Subcutaneous abdominal adipose tissue (tissue), 5 donors: ENCODE data around the gene GAS6.
"Not testable (repeated sequence)": the region's sequence is repeated elsewhere in the genome, so short reads cannot be mapped to it uniquely, and the experiment has no call there.

Experiments
- H3K27ac ChIP-seq: one replicate; pipeline ENCODE4 v1.7.0; 2013; ENCODE audit warnings: low read depth, mild to moderate bottlenecking, inconsistent platforms, low read length, moderate library complexity
- H3K27me3 ChIP-seq, 5 donors: one replicate each; pipeline ENCODE4 v1.7.0; 2013; ENCODE audit warnings: low read length in 5 of 5, inconsistent platforms in 1 of 5; ENCODE audit not compliant: control insufficient read depth in 5 of 5, insufficient read depth in 4 of 5
- H3K36me3 ChIP-seq, 5 donors: one replicate each; pipeline ENCODE4 v1.7.0; 2013; ENCODE audit warnings: low read length in 5 of 5; ENCODE audit not compliant: control insufficient read depth in 5 of 5, insufficient read depth in 5 of 5
- H3K4me1 ChIP-seq, 5 donors: one replicate each; pipeline ENCODE4 v1.7.0; 2013; ENCODE audit warnings: low read length in 5 of 5, mild to moderate bottlenecking in 3 of 5, moderate library complexity in 1 of 5; ENCODE audit not compliant: control insufficient read depth in 5 of 5, insufficient read depth in 5 of 5
- H3K4me3 ChIP-seq, 5 donors: one replicate each; pipeline ENCODE4 v1.7.0; 2013; ENCODE audit warnings: low read length in 5 of 5, low read depth in 1 of 5
- H3K9ac ChIP-seq, 5 donors: one replicate each; pipeline ENCODE4 v1.7.0; 2013; ENCODE audit warnings: low read length in 5 of 5, mild to moderate bottlenecking in 4 of 5, moderate library complexity in 3 of 5
- H3K9me3 ChIP-seq, 5 donors: one replicate each; pipeline ENCODE4 v1.7.0; 2013; ENCODE audit warnings: low read length in 5 of 5; ENCODE audit not compliant: control insufficient read depth in 5 of 5
- donor health status: healthy.
- donor health status: healthy.
- donor health status: healthy.
- donor health status: healthy.
- donor health status: healthy.

The GAS6 gene

DNA sequence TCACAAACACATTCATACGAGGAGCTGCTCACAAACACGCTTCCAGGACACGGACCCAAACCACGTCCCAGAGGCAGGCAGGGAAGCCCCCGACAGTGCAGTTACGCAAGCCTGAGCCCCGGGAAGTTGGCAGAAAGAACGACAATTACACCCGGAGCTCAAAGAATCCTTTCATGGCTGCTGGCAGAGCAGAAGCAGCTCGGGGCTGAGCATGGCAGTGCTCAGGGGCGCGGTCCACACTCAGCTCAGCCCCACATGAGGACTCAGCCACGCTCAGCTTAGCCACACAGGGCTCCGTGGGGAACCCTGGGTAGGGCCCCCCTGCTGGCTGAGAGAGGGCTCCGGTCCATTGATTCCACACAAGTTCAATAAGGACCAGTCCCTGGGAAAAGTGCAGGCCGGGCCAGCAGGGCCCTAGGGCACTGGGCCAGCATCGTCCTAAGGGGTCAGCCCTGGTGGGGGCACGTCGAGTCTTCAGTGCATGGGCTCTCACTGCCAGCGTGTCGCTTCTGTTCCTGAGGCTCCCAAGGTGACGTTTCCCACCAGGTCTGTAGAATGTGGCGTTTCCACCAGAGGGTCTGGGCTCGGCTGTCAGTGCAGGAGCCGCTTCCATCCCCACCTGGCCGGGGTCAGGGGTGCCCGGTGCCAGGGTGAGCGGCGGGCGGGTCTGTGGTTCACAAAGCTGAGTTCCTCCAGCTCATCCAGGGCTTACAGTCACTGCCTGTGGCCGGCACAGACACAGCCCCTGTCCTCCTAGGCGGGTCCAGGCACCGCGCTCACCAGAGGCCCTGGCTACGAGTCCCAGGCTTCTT lies 23.1 kb downstream of the GAS6 start:
- Histone ChIP-seq H3K27me3 (peaks cover 0 to 10% (median 4%) of the 10 kb centered on the region in 5 donors), H3K9me3 (no peaks in the 10 kb centered on the region), H3K27ac (no peak overlapping the region), H3K4me3 (no peak overlapping the region), H3K9ac (no peak overlapping the region), H3K4me1 (peaks cover 6 to 59% (median 41%) of the 10 kb centered on the region in 5 donors), H3K36me3 (peaks cover 0 to 42% (median 5%) of the 10 kb centered on the region in 5 donors)

DNA sequence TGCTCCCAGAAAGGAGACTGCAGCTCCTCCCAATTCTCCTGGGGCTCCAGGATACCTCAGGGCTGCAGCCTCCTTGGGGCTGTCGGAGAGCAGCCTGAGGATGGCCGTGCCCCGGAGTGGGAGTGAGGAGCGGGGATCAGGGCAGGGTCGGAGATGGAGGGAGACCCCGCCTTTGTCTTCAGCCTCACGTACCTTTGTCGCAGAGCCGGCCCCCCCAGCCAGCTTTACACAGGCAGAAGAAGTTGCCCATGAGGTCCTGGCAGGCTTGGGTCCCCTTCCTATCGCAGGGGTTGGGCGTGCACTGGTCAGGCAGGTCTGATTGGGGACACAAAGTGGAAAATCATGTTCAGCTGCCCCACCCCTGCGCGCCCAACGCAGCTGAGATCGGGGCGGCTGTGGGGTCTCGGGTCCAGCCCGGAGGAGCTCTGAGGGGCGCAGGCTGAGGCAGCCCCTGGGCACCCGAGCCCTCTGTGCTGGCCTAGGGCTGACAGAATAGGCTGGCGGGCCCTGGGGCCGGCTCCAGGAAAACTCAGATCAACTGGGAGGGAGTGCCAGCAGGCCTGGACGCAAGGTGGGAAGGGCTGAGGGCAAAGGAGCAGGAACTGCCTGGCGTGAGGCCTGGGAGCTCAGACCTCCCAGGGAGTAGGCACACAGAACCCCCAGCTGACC lies 24.2 kb downstream of the GAS6 start:
- H3K27ac ChIP-seq: no peak overlapping the region
- peaks cover 0 to 43% (median 9%) of the 10 kb centered on the region in 5 donors for H3K36me3 ChIP-seq
- H3K4me1 ChIP-seq: peaks cover 6 to 54% (median 41%) of the 10 kb centered on the region in 5 donors
- H3K27me3 ChIP-seq: peaks cover 0 to 10% (median 4%) of the 10 kb centered on the region in 5 donors
- no peak overlapping the region for H3K9ac ChIP-seq
- H3K4me3 ChIP-seq: no peak overlapping the region
- no peaks in the 10 kb centered on the region for H3K9me3 ChIP-seq

DNA sequence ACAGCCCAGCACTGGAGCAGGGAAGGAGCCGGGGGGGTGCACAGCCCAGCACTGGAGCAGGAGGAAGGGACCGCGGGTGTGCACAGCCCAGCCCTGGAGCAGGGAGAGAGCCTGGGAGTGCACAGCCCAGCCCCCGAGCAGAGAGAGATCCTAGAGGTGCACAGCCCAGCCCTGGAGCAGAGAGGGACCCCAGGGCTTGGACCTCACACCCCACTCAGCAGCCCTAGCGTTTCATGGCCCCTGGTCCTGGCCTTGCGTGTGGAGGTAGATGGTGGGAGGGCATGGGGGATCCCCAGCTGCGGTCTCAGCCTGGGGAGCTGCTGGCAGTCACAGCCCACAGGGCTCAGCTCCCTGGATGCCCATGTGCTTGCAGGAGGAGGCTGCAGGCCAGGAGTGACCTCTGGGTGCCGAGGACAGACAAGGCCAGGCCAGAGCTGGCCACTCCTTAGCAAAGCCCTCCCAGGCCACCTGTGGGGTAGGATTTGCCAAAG lies 25.1 kb downstream of the GAS6 start:
- H3K4me3 ChIP-seq: peak overlapping the region in 2 of 5 donors; percentile 24 to 35
- no peaks in the 10 kb centered on the region for H3K9me3 ChIP-seq
- H3K4me1 ChIP-seq: peaks cover 6 to 49% (median 41%) of the 10 kb centered on the region in 5 donors
- no peak overlapping the region for H3K9ac ChIP-seq
- no peak overlapping the region for H3K27ac ChIP-seq
- H3K36me3 ChIP-seq: peaks cover 0 to 44% (median 14%) of the 10 kb centered on the region in 5 donors
- peaks cover 0 to 10% (median 4%) of the 10 kb centered on the region in 5 donors for H3K27me3 ChIP-seq

GRCh38 chr13:113837560-113838355 lies 26.1 kb downstream of the GAS6 start:
- H3K27me3 ChIP-seq: peaks cover 0 to 10% (median 4%) of the 10 kb centered on the region in 5 donors
- H3K36me3 ChIP-seq: peaks cover 0 to 44% (median 22%) of the 10 kb centered on the region in 5 donors
- peak overlapping the region; percentile 17 to 50 (median 33) for H3K4me3 ChIP-seq
- peaks cover 6 to 46% (median 41%) of the 10 kb centered on the region in 5 donors for H3K4me1 ChIP-seq
- peak overlapping the region in 1 of 5 donors; percentile 8 for H3K9ac ChIP-seq
- peak overlapping the region; percentile 44 for H3K27ac ChIP-seq
- H3K9me3 ChIP-seq: no peaks in the 10 kb centered on the region

- peaks cover 0 to 10% (median 4%) of the 10 kb centered on the region in 5 donors for H3K27me3 ChIP-seq
- H3K36me3 ChIP-seq: peaks cover 0 to 50% (median 23%) of the 10 kb centered on the region in 5 donors
- H3K4me3 ChIP-seq: peak overlapping the region in 3 of 5 donors; percentile 11 to 31 (median 24)
- H3K4me1 ChIP-seq: peaks cover 6 to 46% (median 41%) of the 10 kb centered on the region in 5 donors
- H3K9me3 ChIP-seq: no peaks in the 10 kb centered on the region
- peak overlapping the region in 1 of 5 donors; percentile 8 for H3K9ac ChIP-seq
- H3K27ac ChIP-seq: peak overlapping the region; percentile 44
Observed at GRCh38 chr13:113836768-113837559, 26.9 kb downstream of the GAS6 start.

DNA sequence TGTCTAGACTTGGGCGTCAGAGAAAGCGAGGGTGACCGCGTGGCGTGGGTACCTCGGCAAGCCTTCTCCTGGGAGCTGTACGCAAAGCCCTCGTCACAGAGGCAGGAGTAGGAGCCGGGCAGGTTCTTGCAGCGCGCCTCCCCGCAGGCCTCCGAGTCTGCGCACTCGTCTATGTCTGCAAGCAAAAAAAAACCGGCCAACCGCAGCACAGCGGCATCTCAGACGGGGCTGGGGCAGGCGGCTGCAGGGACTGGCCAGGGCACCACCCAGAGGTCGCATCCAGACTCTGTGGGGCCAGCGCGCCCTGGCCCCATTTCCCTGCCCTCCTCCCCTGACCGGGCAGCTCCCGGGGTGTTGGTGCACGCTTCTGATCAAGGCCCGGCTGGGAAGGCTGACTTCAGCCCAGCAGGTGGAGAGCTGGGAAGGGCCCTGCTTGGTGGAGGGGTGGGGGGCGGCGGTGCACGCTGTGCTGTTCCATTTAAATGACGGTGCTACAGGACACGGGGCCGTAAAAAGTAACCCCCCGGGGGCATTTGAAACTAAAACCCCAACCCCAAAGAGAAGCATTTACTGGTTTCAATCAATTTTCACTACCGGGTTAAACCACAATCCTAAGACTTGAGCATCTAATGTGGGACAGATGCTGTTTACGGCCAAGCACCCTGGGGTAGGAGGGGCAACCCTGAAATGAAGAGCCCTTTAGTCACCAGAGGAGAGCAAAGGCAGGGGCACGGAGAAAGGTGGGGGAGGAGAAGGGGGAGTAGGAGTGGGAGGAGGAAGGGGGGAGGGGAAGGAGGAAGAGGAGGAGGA lies 28.2 kb downstream of the GAS6 start:
- H3K9me3 ChIP-seq: no peaks in the 10 kb centered on the region
- peaks cover 6 to 39% (median 37%) of the 10 kb centered on the region in 5 donors for H3K4me1 ChIP-seq
- H3K27me3 ChIP-seq: peaks cover 0 to 10% (median 0%) of the 10 kb centered on the region in 5 donors
- H3K9ac ChIP-seq: no peak overlapping the region
- H3K27ac ChIP-seq: no peak overlapping the region
- H3K4me3 ChIP-seq: no peak overlapping the region
- H3K36me3 ChIP-seq: peaks cover 0 to 56% (median 26%) of the 10 kb centered on the region in 5 donors

GRCh38 chr13:113834496-113835200 lies 29.2 kb downstream of the GAS6 start:
- Histone ChIP-seq H3K4me3 (no peak overlapping the region), H3K27ac (no peak overlapping the region), H3K36me3 (peaks cover 0 to 56% (median 26%) of the 10 kb centered on the region in 5 donors), H3K9me3 (no peaks in the 10 kb centered on the region), H3K9ac (no peak overlapping the region), H3K27me3 (peaks cover 0 to 9% (median 0%) of the 10 kb centered on the region in 5 donors), H3K4me1 (peaks cover 6 to 29% (median 27%) of the 10 kb centered on the region in 5 donors)

DNA sequence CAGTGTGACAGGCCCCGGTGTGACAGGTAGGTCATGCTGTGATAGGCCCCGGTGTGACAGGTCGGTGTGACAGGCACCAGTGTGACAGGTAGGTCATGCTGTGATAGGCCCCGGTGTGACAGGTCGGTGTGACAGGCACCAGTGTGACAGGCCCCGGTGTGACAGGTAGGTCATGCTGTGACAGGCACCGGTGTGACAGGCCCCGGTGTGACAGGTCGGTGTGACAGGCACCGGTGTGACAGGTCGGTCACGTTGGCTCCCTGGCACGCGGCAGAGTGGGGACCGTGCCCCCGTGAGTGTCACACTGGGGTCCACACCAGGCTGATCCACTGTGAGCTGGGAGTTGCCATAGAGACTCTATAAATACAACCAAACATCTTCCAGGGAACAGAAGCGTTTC lies 29.9 kb downstream of the GAS6 start:
- not testable (repeated sequence) for H3K27ac ChIP-seq, H3K9ac ChIP-seq, H3K9me3 ChIP-seq, H3K27me3 ChIP-seq, H3K4me3 ChIP-seq
- Histone ChIP-seq H3K4me1 (peaks cover 6 to 23% (median 22%) of the 10 kb centered on the region in 5 donors), H3K36me3 (peaks cover 0 to 51% (median 26%) of the 10 kb centered on the region in 5 donors)
